ENCODE results near the gene DENND1A.
A peak's percentile ranks its signal among the peaks of the same experiment; 100 is the strongest.

The DENND1A gene

GRCh38 chr9:123605286-123605685 lies 324.6 kb downstream of the DENND1A start:
- no peak for DNase-seq
- ATAC-seq, result no peak
- Mint-ChIP-seq H3K9me3 (no peaks in the 10 kb centered on the region), H3K4me1 (no peaks in the 10 kb centered on the region), H3K27me3 (no peaks in the 10 kb centered on the region), H3K4me3 (no peak overlapping the region), H3K27ac (no peak overlapping the region)

GRCh38 chr9:123604861-123605260 lies 325.1 kb downstream of the DENND1A start:
- DNase-seq (no peak), ATAC-seq (no peak)
- Mint-ChIP-seq H3K4me1 (no peaks in the 10 kb centered on the region), H3K27me3 (no peaks in the 10 kb centered on the region), H3K27ac (no peak overlapping the region), H3K9me3 (no peaks in the 10 kb centered on the region), H3K4me3 (no peak overlapping the region)

GRCh38 chr9:123601828-123602227 lies 328.1 kb downstream of the DENND1A start:
- no peak for DNase-seq
- ATAC-seq, result no peak
- Mint-ChIP-seq H3K4me3 (no peak overlapping the region), H3K4me1 (no peaks in the 10 kb centered on the region), H3K27me3 (no peaks in the 10 kb centered on the region), H3K27ac (no peak overlapping the region), H3K9me3 (no peaks in the 10 kb centered on the region)

- Mint-ChIP-seq H3K27me3 (no peaks in the 10 kb centered on the region), H3K27ac (no peak overlapping the region), H3K4me3 (no peak overlapping the region), H3K9me3 (no peaks in the 10 kb centered on the region), H3K4me1 (peaks cover 5% of the 10 kb centered on the region)
- ATAC-seq, result no peak
- no peak for DNase-seq
Observed at GRCh38 chr9:123599781-123600180, 330.1 kb downstream of the DENND1A start.

- H3K4me1 Mint-ChIP-seq, result peaks cover 5% of the 10 kb centered on the region
- DNase-seq (no peak), ATAC-seq (no peak)
- H3K27me3 Mint-ChIP-seq, result no peaks in the 10 kb centered on the region
- no peaks in the 10 kb centered on the region for H3K9me3 Mint-ChIP-seq
- H3K27ac Mint-ChIP-seq, result no peak overlapping the region
- H3K4me3 Mint-ChIP-seq, result no peak overlapping the region
Observed at GRCh38 chr9:123597876-123598556, 331.9 kb downstream of the DENND1A start.

- peak overlapping the region in 1 of 2 donors; percentile 41 for H3K27ac Mint-ChIP-seq
- no peak overlapping the region for H3K4me3 Mint-ChIP-seq
- H3K27me3 Mint-ChIP-seq, result no peaks in the 10 kb centered on the region
- H3K4me1 Mint-ChIP-seq, result peaks cover 5% of the 10 kb centered on the region
- ATAC-seq, result no peak
- no peaks in the 10 kb centered on the region for H3K9me3 Mint-ChIP-seq
- DNase-seq, result no peak
Observed at GRCh38 chr9:123597048-123597447, 332.9 kb downstream of the DENND1A start.

GRCh38 chr9:123591283-123591682 lies 338.6 kb downstream of the DENND1A start:
- no peak overlapping the region for H3K4me3 Mint-ChIP-seq
- ATAC-seq, result no peak
- peaks cover 5% of the 10 kb centered on the region for H3K4me1 Mint-ChIP-seq
- H3K27me3 Mint-ChIP-seq, result no peaks in the 10 kb centered on the region
- no peak for DNase-seq
- H3K9me3 Mint-ChIP-seq, result peaks cover 15 to 22% of the 10 kb centered on the region in 2 donors
- H3K27ac Mint-ChIP-seq, result no peak overlapping the region

GRCh38 chr9:123590499-123590898 lies 339.4 kb downstream of the DENND1A start:
- peaks cover 4% of the 10 kb centered on the region for H3K4me1 Mint-ChIP-seq
- H3K27me3 Mint-ChIP-seq, result no peaks in the 10 kb centered on the region
- DNase-seq (no peak), ATAC-seq (no peak)
- H3K4me3 Mint-ChIP-seq, result no peak overlapping the region
- peaks cover 15 to 22% of the 10 kb centered on the region in 2 donors for H3K9me3 Mint-ChIP-seq
- H3K27ac Mint-ChIP-seq, result no peak overlapping the region

GRCh38 chr9:123589361-123590239 lies 340.3 kb downstream of the DENND1A start:
- Mint-ChIP-seq H3K9me3 (peaks cover 15 to 22% of the 10 kb centered on the region in 2 donors), H3K4me1 (no peaks in the 10 kb centered on the region), H3K27me3 (no peaks in the 10 kb centered on the region), H3K4me3 (no peak overlapping the region), H3K27ac (no peak overlapping the region)
- DNase-seq (no peak), ATAC-seq (no peak)

- Mint-ChIP-seq H3K9me3 (peaks cover 15 to 22% of the 10 kb centered on the region in 2 donors), H3K4me3 (no peak overlapping the region), H3K27ac (no peak overlapping the region), H3K4me1 (no peaks in the 10 kb centered on the region), H3K27me3 (no peaks in the 10 kb centered on the region)
- DNase-seq (no peak), ATAC-seq (no peak)
Observed at GRCh38 chr9:123586275-123586674, 343.7 kb downstream of the DENND1A start.

- Mint-ChIP-seq H3K27me3 (no peaks in the 10 kb centered on the region), H3K9me3 (peaks cover 12 to 20% of the 10 kb centered on the region in 2 donors), H3K4me1 (no peaks in the 10 kb centered on the region), H3K27ac (peak overlapping the region in 1 of 2 donors; percentile 69), H3K4me3 (no peak overlapping the region)
- DNase-seq (no peak), ATAC-seq (no peak)
Observed at GRCh38 chr9:123584202-123585176, 345.4 kb downstream of the DENND1A start.

GRCh38 chr9:123583646-123584045 lies 346.3 kb downstream of the DENND1A start:
- no peak overlapping the region for H3K4me3 Mint-ChIP-seq
- no peak overlapping the region for H3K27ac Mint-ChIP-seq
- no peaks in the 10 kb centered on the region for H3K27me3 Mint-ChIP-seq

GRCh38 chr9:123571240-123571639 lies 358.7 kb downstream of the DENND1A start:
- peaks cover 19% of the 10 kb centered on the region for H3K4me1 Mint-ChIP-seq
- peak; percentile 49 for ATAC-seq
- H3K4me3 Mint-ChIP-seq, result no peak overlapping the region
- peaks cover 4 to 15% of the 10 kb centered on the region in 2 donors for H3K9me3 Mint-ChIP-seq
- no peaks in the 10 kb centered on the region for H3K27me3 Mint-ChIP-seq
- DNase-seq, result no peak
- peak overlapping the region in 1 of 2 donors; percentile 48 for H3K27ac Mint-ChIP-seq

More at GRCh38 chr9:123583646-123584045, 346.3 kb downstream of the DENND1A start:
- no peaks in the 10 kb centered on the region for H3K4me1 Mint-ChIP-seq
- peaks cover 21 to 23% of the 10 kb centered on the region in 2 donors for H3K9me3 Mint-ChIP-seq
- no peak for DNase-seq
- ATAC-seq, result no peak

- peaks cover 19% of the 10 kb centered on the region for H3K4me1 Mint-ChIP-seq
- ATAC-seq (no peak), DNase-seq (no peak)
- H3K4me3 Mint-ChIP-seq, result no peak overlapping the region
- H3K9me3 Mint-ChIP-seq, result no peaks in the 10 kb centered on the region
- no peak overlapping the region for H3K27ac Mint-ChIP-seq
- H3K27me3 Mint-ChIP-seq, result no peaks in the 10 kb centered on the region
Observed at GRCh38 chr9:123568691-123569688, 360.9 kb downstream of the DENND1A start.
